Caco-2 (cell line): ENCODE data around the gene TMSB10. TPM values are rescaled to one million over a fixed set of nuclear protein-coding genes. Genes with fewer than 3 reads are reported as not detected.

Source experiments
- BruUV-seq: library from RNA; stranded (reverse); fragments of 400-500 nt; replicated peaks from 2 replicates; lab custom pipeline; 2021; lab: Mats Ljungman, UMichigan
- CTCF ChIA-PET: fragments of 300-600 bp; sonication (Branson Sonifier 250); formaldehyde crosslinking; loops from one replicate; lab custom pipeline; 2022; ENCODE audit warnings: antibody characterized with exemption; lab: Charles Lee
- POLR2A ChIA-PET: fragments of 300-600 bp; sonication (Branson Sonifier 250); formaldehyde crosslinking; loops from one replicate; lab custom pipeline; 2022; ENCODE audit warnings: antibody characterized with exemption; lab: Charles Lee
- DNase-seq, 2 experiments: peaks; one replicate each; pipeline versions ENCODE4 v3.0.0 to v3.0.0-alpha.2; 2020 to 2022
- H3K27me3 ChIP-seq: replicated peaks from 2 replicates; pipeline ENCODE4 v1.6.0; 2011; ENCODE audit warnings: low read length; ENCODE audit not compliant: control insufficient read depth, insufficient read depth
- H3K36me3 ChIP-seq: 2 replicates; pipeline ENCODE4 v1.5.1; 2011; ENCODE audit warnings: low read length; ENCODE audit not compliant: control insufficient read depth, insufficient read depth
- H3K4me1 ChIP-seq: fragments of 250-450 bp; sonication (Bioruptor Pico); 2 replicates; pipeline ENCODE4 v1.5.1; 2020; ENCODE audit warnings: mild to moderate bottlenecking
- H3K4me3 ChIP-seq: 2 replicates; pipeline ENCODE4 v1.5.1; 2011; ENCODE audit warnings: low read depth, mild to moderate bottlenecking, control low read depth, low read length
- H3K9me3 ChIP-seq: fragments of 250-450 bp; sonication (Bioruptor Pico); 2 replicates; pipeline ENCODE4 v1.5.1; 2020; ENCODE audit warnings: mild to moderate bottlenecking, moderate library complexity
- H3K27ac Mint-ChIP-seq: one replicate; pipeline ENCODE4 v1.8.0; 2022; ENCODE audit warnings: mixed read lengths; ENCODE audit not compliant: unreplicated experiment
- H3K27me3 Mint-ChIP-seq: one replicate; pipeline ENCODE4 v1.8.0; 2022; ENCODE audit warnings: mixed read lengths; ENCODE audit not compliant: insufficient read depth, unreplicated experiment
- H3K36me3 Mint-ChIP-seq: one replicate; pipeline ENCODE4 v1.8.0; 2022; ENCODE audit warnings: mild to moderate bottlenecking, mixed read lengths; ENCODE audit not compliant: insufficient read depth, unreplicated experiment
- H3K4me1 Mint-ChIP-seq: one replicate; pipeline ENCODE4 v1.8.0; 2022; ENCODE audit warnings: low read depth, mixed read lengths; ENCODE audit not compliant: unreplicated experiment
- H3K4me3 Mint-ChIP-seq: one replicate; pipeline ENCODE4 v1.8.0; 2022; ENCODE audit warnings: mild to moderate bottlenecking, moderate library complexity, mixed read lengths; ENCODE audit not compliant: unreplicated experiment
- H3K9me3 Mint-ChIP-seq: one replicate; pipeline ENCODE4 v1.8.0; 2022; ENCODE audit warnings: mixed read lengths; ENCODE audit not compliant: unreplicated experiment
- intact Hi-C: fragments of 100-400 bp; cut with micrococcal nuclease; formaldehyde crosslinking; loops from one replicate; pipeline ENCODE4 v1.10.0; 2022; ENCODE audit not compliant: unreplicated experiment
- total RNA-seq: library from RNA; stranded (reverse); gene quantifications from 2 replicates; pipeline ENCODE4 v1.2.3, GENCODE V29; 2022
- TF ChIP-seq, protein P1 (sequence below), 2 experiments: fragments of 200-600 bp in 1 of 2; IDR thresholded peaks; 1 replicate in 1 of 2; 2 replicates in 1 of 2; pipeline versions ENCODE4 v1.5.1 to v1.8.0; 2011 to 2022; ENCODE audit warnings: antibody characterized with exemption in 1 of 2, control low read depth in 1 of 2, inconsistent platforms in 1 of 2, low read depth in 1 of 2, low read length in 1 of 2, mild to moderate bottlenecking in 1 of 2, moderate library complexity in 1 of 2; ENCODE audit not compliant: insufficient read depth in 1 of 2, severe bottlenecking in 1 of 2, unreplicated experiment in 1 of 2

Gene TMSB10
- total RNA-seq, 1 experiment from 2014 or later, result 1,258 TPM

DNA sequence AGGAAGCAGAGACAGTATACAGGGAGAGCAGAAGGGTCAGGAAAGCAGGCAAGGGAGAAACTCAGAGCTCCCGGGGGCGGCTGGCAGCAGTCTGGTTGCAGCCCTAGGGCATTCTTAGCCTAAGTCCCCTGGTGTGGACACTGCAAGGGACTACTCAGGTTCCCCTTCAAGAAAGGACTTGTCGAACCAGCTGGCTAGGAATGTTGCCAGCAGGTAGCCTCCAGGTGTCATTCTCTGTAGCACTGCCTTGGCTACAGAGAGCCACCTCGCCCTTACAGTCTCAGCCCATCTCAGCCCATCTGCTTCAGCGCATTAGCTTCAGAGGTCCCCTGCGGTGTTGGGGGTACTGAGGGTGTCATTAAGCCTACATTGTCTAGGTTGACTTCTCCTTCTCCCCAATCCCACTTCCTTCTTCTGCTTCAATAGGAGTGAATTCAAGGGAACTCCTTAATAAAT, 11.3 kb upstream of the TMSB10 start:
- no peak overlapping the region for H3K27ac Mint-ChIP-seq

DNA sequence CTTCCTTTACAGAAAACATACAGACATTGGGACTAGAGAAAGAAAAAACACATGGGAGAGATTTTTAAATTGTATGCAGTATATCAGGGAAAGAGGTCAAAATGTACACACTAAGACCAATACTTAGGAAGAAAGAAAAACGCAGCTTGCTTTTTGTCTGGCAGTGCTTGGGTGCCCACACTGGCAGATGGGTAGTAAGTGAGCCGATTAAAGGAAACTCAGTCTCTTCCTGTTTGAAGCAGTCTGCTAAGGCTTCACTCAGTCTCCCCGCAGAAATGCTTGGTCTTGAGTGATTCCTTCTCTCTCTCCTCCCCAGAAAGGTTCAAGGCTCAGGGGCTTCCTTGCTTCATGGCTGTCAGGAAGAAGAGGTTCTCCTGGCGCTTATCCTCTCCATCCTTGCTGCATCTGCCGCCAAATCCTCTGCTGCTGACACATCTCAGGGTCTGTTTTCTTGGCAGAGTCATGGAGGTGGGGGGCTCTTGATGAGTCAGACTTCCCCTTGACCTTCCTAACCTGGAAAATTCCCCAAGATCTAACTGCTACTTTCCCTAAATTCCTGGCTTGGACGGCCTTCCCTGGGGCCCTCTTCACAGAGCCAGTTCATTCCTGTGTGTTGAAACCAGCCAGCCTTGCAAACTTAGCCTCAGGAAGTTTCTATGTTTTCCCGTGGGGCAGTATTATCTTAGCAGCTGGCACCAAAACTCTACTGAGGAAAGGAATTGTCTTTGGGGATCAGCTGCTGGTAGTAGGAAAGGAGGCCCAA, 10.5 kb upstream of the TMSB10 start:
- no TSS peak for BruUV-seq
- Histone ChIP-seq H3K4me3 (no peak overlapping the region), H3K4me1 (no peaks in the 10 kb centered on the region), H3K9me3 (no peaks in the 10 kb centered on the region), H3K36me3 (no peaks in the 10 kb centered on the region), H3K27me3 (no peaks in the 10 kb centered on the region)
- Mint-ChIP-seq H3K4me3 (no peak overlapping the region), H3K9me3 (no peaks in the 10 kb centered on the region), H3K27ac (no peak overlapping the region), H3K4me1 (no peaks in the 10 kb centered on the region), H3K36me3 (no peaks in the 10 kb centered on the region), H3K27me3 (no peaks in the 10 kb centered on the region)
- TF ChIP-seq, protein P1, sequence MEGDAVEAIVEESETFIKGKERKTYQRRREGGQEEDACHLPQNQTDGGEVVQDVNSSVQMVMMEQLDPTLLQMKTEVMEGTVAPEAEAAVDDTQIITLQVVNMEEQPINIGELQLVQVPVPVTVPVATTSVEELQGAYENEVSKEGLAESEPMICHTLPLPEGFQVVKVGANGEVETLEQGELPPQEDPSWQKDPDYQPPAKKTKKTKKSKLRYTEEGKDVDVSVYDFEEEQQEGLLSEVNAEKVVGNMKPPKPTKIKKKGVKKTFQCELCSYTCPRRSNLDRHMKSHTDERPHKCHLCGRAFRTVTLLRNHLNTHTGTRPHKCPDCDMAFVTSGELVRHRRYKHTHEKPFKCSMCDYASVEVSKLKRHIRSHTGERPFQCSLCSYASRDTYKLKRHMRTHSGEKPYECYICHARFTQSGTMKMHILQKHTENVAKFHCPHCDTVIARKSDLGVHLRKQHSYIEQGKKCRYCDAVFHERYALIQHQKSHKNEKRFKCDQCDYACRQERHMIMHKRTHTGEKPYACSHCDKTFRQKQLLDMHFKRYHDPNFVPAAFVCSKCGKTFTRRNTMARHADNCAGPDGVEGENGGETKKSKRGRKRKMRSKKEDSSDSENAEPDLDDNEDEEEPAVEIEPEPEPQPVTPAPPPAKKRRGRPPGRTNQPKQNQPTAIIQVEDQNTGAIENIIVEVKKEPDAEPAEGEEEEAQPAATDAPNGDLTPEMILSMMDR (IDR thresholded peaks at IDR 0.05; ENCODE audit: insufficient read depth in 1 of 2, low read depth in 1 of 2, low read length in 1 of 2, severe bottlenecking in 1 of 2, unreplicated experiment in 1 of 2), result no peak
- no peak for DNase-seq
- intact Hi-C loops, result no loop called here
- ChIA-PET POLR2A (no interaction called here), CTCF (no interaction called here)

More for the DNA sequence above, 11.3 kb upstream of the TMSB10 start:
- Histone ChIP-seq H3K9me3 (no peaks in the 10 kb centered on the region), H3K36me3 (no peaks in the 10 kb centered on the region), H3K4me3 (no peak overlapping the region), H3K27me3 (no peaks in the 10 kb centered on the region), H3K4me1 (no peaks in the 10 kb centered on the region)
- TF ChIP-seq, protein P1 (IDR thresholded peaks at IDR 0.05; ENCODE audit: insufficient read depth in 1 of 2, low read depth in 1 of 2, low read length in 1 of 2, severe bottlenecking in 1 of 2, unreplicated experiment in 1 of 2), result no peak
- Mint-ChIP-seq H3K9me3 (no peaks in the 10 kb centered on the region), H3K27me3 (no peaks in the 10 kb centered on the region), H3K4me3 (no peak overlapping the region), H3K4me1 (no peaks in the 10 kb centered on the region), H3K36me3 (no peaks in the 10 kb centered on the region)
- ChIA-PET POLR2A (no interaction called here), CTCF (no interaction called here)
- BruUV-seq, result no TSS peak
- intact Hi-C loops, result no loop called here
- DNase-seq, result peak; percentile 35 to 76

DNA sequence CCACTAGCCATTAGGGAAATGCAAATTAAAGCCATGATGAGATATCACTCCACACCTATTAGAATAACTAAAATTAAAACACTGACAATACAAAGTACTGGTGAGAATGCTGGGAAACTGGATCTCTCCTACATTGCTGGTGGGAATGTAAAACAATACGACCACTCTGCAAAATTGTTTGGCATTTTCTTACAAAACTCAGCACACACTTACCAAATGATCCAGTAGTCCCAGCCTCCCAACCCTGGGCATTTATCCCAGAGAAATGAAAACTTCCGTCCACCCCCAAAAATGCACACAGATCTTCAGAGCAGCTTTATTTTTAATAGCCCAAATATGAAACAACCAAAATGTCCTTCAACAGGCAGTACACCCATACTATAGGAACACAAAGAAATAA, 8.9 kb upstream of the TMSB10 start:
- Histone ChIP-seq H3K27me3 (no peaks in the 10 kb centered on the region), H3K4me1 (no peaks in the 10 kb centered on the region), H3K36me3 (no peaks in the 10 kb centered on the region), H3K4me3 (no peak overlapping the region), H3K9me3 (no peaks in the 10 kb centered on the region)
- no TSS peak for BruUV-seq
- H3K4me3 Mint-ChIP-seq, result no peak overlapping the region
- no peaks in the 10 kb centered on the region for H3K4me1 Mint-ChIP-seq
- no peak overlapping the region for H3K27ac Mint-ChIP-seq
- no peaks in the 10 kb centered on the region for H3K27me3 Mint-ChIP-seq
- intact Hi-C loops, result no loop called here
- H3K36me3 Mint-ChIP-seq, result no peaks in the 10 kb centered on the region
- TF ChIP-seq, protein P1 (IDR thresholded peaks at IDR 0.05; ENCODE audit: insufficient read depth in 1 of 2, low read depth in 1 of 2, low read length in 1 of 2, severe bottlenecking in 1 of 2, unreplicated experiment in 1 of 2), result no peak
- no peak for DNase-seq
- ChIA-PET CTCF (no interaction called here), POLR2A (no interaction called here)
- H3K9me3 Mint-ChIP-seq, result no peaks in the 10 kb centered on the region
